ENCODE results near the gene SLC44A4. TPM values are rescaled to one million over a fixed set of nuclear protein-coding genes. Genes with fewer than 3 reads are reported as not detected.
"Not testable (repeated sequence)": the region's sequence is repeated elsewhere in the genome, so short reads cannot be mapped to it uniquely, and the experiment has no call there.

SLC44A4 gene
- polyA plus RNA-seq, 1 of the 3 experiments (the other 2 are of a cell fraction): 0.26 TPM

DNA sequence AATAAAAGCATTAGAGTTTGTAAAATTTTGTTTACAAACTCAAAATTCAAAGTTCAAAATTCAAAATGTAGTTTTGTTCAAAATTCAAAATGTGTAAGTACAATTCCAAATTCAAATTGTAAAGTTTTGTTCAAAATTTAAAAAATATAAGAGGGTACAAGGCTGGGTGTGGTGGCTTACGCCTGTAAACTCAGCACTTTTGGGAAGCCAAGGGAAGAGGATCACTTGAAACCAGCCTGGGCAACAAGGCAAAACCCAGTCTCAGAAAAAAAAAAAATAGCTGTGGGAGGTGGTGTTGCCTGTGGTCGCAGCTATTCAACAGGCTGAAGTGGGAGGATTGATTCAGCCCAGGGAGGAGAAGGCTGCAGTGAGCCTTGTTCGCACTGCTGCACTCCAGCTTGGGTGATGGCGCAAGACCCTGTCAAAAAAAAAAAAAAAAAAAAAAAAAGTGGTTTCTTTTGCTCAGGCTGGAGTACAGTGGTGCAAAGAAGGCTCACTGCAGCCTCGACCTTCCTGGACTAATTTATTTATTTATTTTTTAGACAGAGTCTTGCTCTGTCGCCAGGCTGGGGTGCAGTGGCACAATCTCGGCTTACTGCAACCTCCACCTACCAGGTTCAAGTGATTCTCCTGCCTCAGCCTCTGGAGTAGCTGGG, 28.5 kb upstream of the SLC44A4 start:
- H3K79me2 ChIP-seq (ENCODE audit: insufficient read depth): no peaks in the 10 kb centered on the region
- no peak for TF ChIP-seq JUND (IDR thresholded peaks at IDR 0.05)
- no peak for TF ChIP-seq EP300 (IDR thresholded peaks at IDR 0.05; ENCODE audit: borderline replicate concordance in 1 of 2, low read depth in 1 of 2, low read length in 1 of 2)
- TF ChIP-seq SIN3A (IDR thresholded peaks at IDR 0.05; ENCODE audit: borderline replicate concordance, low read depth, low read length): no peak
- no peak for TF ChIP-seq FOSL2 (IDR thresholded peaks at IDR 0.05; ENCODE audit: borderline replicate concordance, low read depth)
- TF ChIP-seq, protein P1, sequence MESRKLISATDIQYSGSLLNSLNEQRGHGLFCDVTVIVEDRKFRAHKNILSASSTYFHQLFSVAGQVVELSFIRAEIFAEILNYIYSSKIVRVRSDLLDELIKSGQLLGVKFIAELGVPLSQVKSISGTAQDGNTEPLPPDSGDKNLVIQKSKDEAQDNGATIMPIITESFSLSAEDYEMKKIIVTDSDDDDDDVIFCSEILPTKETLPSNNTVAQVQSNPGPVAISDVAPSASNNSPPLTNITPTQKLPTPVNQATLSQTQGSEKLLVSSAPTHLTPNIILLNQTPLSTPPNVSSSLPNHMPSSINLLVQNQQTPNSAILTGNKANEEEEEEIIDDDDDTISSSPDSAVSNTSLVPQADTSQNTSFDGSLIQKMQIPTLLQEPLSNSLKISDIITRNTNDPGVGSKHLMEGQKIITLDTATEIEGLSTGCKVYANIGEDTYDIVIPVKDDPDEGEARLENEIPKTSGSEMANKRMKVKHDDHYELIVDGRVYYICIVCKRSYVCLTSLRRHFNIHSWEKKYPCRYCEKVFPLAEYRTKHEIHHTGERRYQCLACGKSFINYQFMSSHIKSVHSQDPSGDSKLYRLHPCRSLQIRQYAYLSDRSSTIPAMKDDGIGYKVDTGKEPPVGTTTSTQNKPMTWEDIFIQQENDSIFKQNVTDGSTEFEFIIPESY (IDR thresholded peaks at IDR 0.05; ENCODE audit: borderline replicate concordance, low read depth): no peak
- H3K9me2 ChIP-seq: no peaks in the 10 kb centered on the region
- H3K4me3 ChIP-seq (ENCODE audit: low read depth in 2 of 2, low read length in 1 of 2): no peak overlapping the region
- WGBS (ENCODE audit: low lambda C conversion rate): 69% methylated on average over 7 of the region's 7 CpGs
- POLR2A ChIA-PET: interaction anchor here (0.6 kb wide), 1 partner anchor 1637 kb away, joined by 3 read pairs; no protein-coding TSS in a partner anchor
- H3K9ac ChIP-seq: no peak overlapping the region
- peaks cover 33% of the 10 kb centered on the region for H3F3A ChIP-seq (replicated peaks; ENCODE audit: insufficient read depth)
- H3K4me1 ChIP-seq (ENCODE audit: control insufficient read depth in 1 of 2, insufficient read depth in 2 of 2, low read depth in 1 of 2, low read length in 1 of 2): peaks cover 4 to 7% of the 10 kb centered on the region in 2 experiments; a peak in 1 of 4 replicates
- H3K36me3 ChIP-seq (replicated peaks in 1 of 2; ENCODE audit: control insufficient read depth in 1 of 2, insufficient read depth in 2 of 2, low read length in 1 of 2): no peaks in the 10 kb centered on the region
- no peak for DNase-seq
- H3K27ac ChIP-seq (ENCODE audit: low read depth in 2 of 2, low read length in 1 of 2): no peak overlapping the region
- H2AFZ ChIP-seq (ENCODE audit: low read depth): no peak overlapping the region
- H3K9me3 ChIP-seq: no peaks in the 10 kb centered on the region
- H3K4me2 ChIP-seq: no peak overlapping the region
- H4K20me1 ChIP-seq (ENCODE audit: insufficient read depth): no peaks in the 10 kb centered on the region
- H3K27me3 ChIP-seq (ENCODE audit: insufficient read depth): no peaks in the 10 kb centered on the region
- CTCF ChIA-PET: no interaction called here

DNA sequence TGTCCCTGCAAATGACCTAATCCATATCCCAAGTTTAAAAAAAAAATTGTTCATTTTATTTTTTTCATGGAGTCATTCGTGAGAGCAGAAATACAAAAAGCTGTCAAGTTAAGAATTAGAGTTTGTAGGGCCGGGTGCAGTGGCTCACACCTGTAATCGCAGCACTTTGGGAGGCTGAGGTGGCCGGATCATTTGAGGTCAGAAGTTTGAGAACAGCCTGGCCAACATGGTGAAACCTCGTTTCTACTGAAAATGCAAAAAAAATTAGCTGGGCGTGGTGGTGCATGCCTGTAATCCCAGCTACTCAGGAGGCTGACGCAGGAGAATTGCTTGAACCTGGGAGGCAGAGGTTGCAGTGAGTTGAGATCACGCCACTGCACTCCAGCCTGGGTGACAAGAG, 27.9 kb upstream of the SLC44A4 start:
- H3K4me2 ChIP-seq; H3K9ac ChIP-seq; H3K9me2 ChIP-seq; H3K79me2 ChIP-seq (ENCODE audit: insufficient read depth); H3K36me3 ChIP-seq (replicated peaks in 1 of 2; ENCODE audit: control insufficient read depth in 1 of 2, insufficient read depth in 2 of 2, low read length in 1 of 2); H3K4me1 ChIP-seq (ENCODE audit: control insufficient read depth in 1 of 2, insufficient read depth in 2 of 2, low read depth in 1 of 2, low read length in 1 of 2); H4K20me1 ChIP-seq (ENCODE audit: insufficient read depth); H3K9me3 ChIP-seq; H3K27ac ChIP-seq (ENCODE audit: low read depth in 2 of 2, low read length in 1 of 2); H3K4me3 ChIP-seq (ENCODE audit: low read depth in 2 of 2, low read length in 1 of 2); H3K27me3 ChIP-seq (ENCODE audit: insufficient read depth); DNase-seq; H2AFZ ChIP-seq (ENCODE audit: low read depth): not testable (repeated sequence)
- ChIA-PET CTCF (interaction anchor here (3.1 kb wide), 1 partner anchor 46 kb away, joined by 9 read pairs; no protein-coding TSS in a partner anchor), POLR2A (interaction anchor here (0.6 kb wide), 1 partner anchor 1636 kb away, joined by 3 read pairs; no protein-coding TSS in a partner anchor)
- peaks cover 30% of the 10 kb centered on the region for H3F3A ChIP-seq (replicated peaks; ENCODE audit: insufficient read depth)
- WGBS (ENCODE audit: low lambda C conversion rate): 82% methylated on average over 8 of the region's 8 CpGs

GRCh38 chr6:31906122-31906521, 27.3 kb upstream of the SLC44A4 start:
- no peak for DNase-seq
- Histone ChIP-seq H3K4me1 (ENCODE audit: control insufficient read depth in 1 of 2, insufficient read depth in 2 of 2, low read depth in 1 of 2, low read length in 1 of 2) (peaks cover 4 to 9% of the 10 kb centered on the region in 2 experiments; a peak in 1 of 4 replicates), H4K20me1 (ENCODE audit: insufficient read depth) (no peaks in the 10 kb centered on the region), H3K4me2 (no peak overlapping the region), H3K27me3 (ENCODE audit: insufficient read depth) (no peaks in the 10 kb centered on the region), H3K4me3 (ENCODE audit: low read depth in 2 of 2, low read length in 1 of 2) (no peak overlapping the region), H3F3A (replicated peaks; ENCODE audit: insufficient read depth) (peaks cover 28% of the 10 kb centered on the region), H3K36me3 (replicated peaks in 1 of 2; ENCODE audit: control insufficient read depth in 1 of 2, insufficient read depth in 2 of 2, low read length in 1 of 2) (no peaks in the 10 kb centered on the region), H3K9me3 (no peaks in the 10 kb centered on the region), H3K9me2 (no peaks in the 10 kb centered on the region), H2AFZ (ENCODE audit: low read depth) (no peak overlapping the region), H3K79me2 (ENCODE audit: insufficient read depth) (peaks cover 2% of the 10 kb centered on the region; the same call in 1 of the 2 replicates), H3K27ac (ENCODE audit: low read depth in 2 of 2, low read length in 1 of 2) (no peak overlapping the region), H3K9ac (no peak overlapping the region)
- CTCF ChIA-PET: interaction anchor here (0.9 to 3.1 kb wide), 2 partner anchors 10 to 46 kb away, joined by 3 to 9 read pairs; no protein-coding TSS in a partner anchor
- POLR2A ChIA-PET: no interaction called here
- WGBS (ENCODE audit: low lambda C conversion rate): 64% methylated on average over 4 of the region's 4 CpGs
- no peak for TF ChIP-seq USF1 (IDR thresholded peaks at IDR 0.05; ENCODE audit: borderline replicate concordance, low read depth)
- no peak for TF ChIP-seq NFIC (IDR thresholded peaks at IDR 0.05; ENCODE audit: borderline replicate concordance)
- no peak for TF ChIP-seq YY1 (IDR thresholded peaks at IDR 0.05; ENCODE audit: low read depth)
- TF ChIP-seq TCF12 (IDR thresholded peaks at IDR 0.05): no peak
- TF ChIP-seq CTCF (IDR thresholded peaks at IDR 0.05): no peak
- no peak for TF ChIP-seq MXI1 (IDR thresholded peaks at IDR 0.05; ENCODE audit: low read depth, low read length)
- TF ChIP-seq SMC3 (IDR thresholded peaks at IDR 0.05; ENCODE audit: low read depth, low read length): no peak
- TF ChIP-seq, protein P2, sequence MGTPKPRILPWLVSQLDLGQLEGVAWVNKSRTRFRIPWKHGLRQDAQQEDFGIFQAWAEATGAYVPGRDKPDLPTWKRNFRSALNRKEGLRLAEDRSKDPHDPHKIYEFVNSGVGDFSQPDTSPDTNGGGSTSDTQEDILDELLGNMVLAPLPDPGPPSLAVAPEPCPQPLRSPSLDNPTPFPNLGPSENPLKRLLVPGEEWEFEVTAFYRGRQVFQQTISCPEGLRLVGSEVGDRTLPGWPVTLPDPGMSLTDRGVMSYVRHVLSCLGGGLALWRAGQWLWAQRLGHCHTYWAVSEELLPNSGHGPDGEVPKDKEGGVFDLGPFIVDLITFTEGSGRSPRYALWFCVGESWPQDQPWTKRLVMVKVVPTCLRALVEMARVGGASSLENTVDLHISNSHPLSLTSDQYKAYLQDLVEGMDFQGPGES (IDR thresholded peaks at IDR 0.05; ENCODE audit: low read depth, low read length): no peak
- no peak for TF ChIP-seq SIN3A (IDR thresholded peaks at IDR 0.05; ENCODE audit: borderline replicate concordance, low read depth, low read length)
- TF ChIP-seq EP300 (IDR thresholded peaks at IDR 0.05; ENCODE audit: borderline replicate concordance in 1 of 2, low read depth in 1 of 2, low read length in 1 of 2): no peak
- no peak for TF ChIP-seq TEAD4 (IDR thresholded peaks at IDR 0.05; ENCODE audit: borderline replicate concordance, insufficient read depth)
- TF ChIP-seq RAD21 (IDR thresholded peaks at IDR 0.05; ENCODE audit: low read length): no peak
- no peak for TF ChIP-seq ELF1 (IDR thresholded peaks at IDR 0.05)
